Astrocyte (in vitro differentiated cells and primary cell): ENCODE measurements around the gene GBF1. TPM values are rescaled to one million over a fixed set of nuclear protein-coding genes. Genes with fewer than 3 reads are reported as not detected.

Experiments used
- DNase-seq: peaks from one replicate; pipeline ENCODE4 v3.0.0-alpha.2; 2010; ENCODE audit warnings: low read depth
- FAIRE-seq: peaks from 2 replicates; lab custom pipeline; 2011; peaks lifted over from hg19 to GRCh38; lab: Jason Lieb, UNC
- H2AFZ ChIP-seq: 2 replicates; pipeline ENCODE4 v1.6.0; 2012; ENCODE audit warnings: low read depth, low read length, inconsistent platforms
- H3K27ac ChIP-seq: 2 replicates; pipeline ENCODE4 v1.5.1; 2011; ENCODE audit warnings: low read depth, low read length, inconsistent platforms
- H3K27me3 ChIP-seq: 2 replicates; pipeline ENCODE4 v1.6.0; 2011; ENCODE audit warnings: low read length, inconsistent platforms; ENCODE audit not compliant: insufficient read depth
- H3K36me3 ChIP-seq: 2 replicates; pipeline ENCODE4 v1.5.1; 2011; ENCODE audit warnings: low read length, inconsistent platforms; ENCODE audit not compliant: insufficient read depth
- H3K4me1 ChIP-seq: 2 replicates; pipeline ENCODE4 v1.5.1; 2011; ENCODE audit warnings: low read length, inconsistent platforms; ENCODE audit not compliant: insufficient read depth
- H3K4me2 ChIP-seq: 2 replicates; pipeline ENCODE4 v1.6.0; 2012; ENCODE audit warnings: low read length, inconsistent platforms
- H3K4me3 ChIP-seq: 2 replicates; pipeline ENCODE4 v1.5.1; 2011; ENCODE audit warnings: low read depth, mild to moderate bottlenecking, low read length, inconsistent platforms; ENCODE audit not compliant: insufficient read depth
- H3K79me2 ChIP-seq: 2 replicates; pipeline ENCODE4 v1.6.0; 2012; ENCODE audit warnings: mild to moderate bottlenecking, low read length, inconsistent platforms; ENCODE audit not compliant: insufficient read depth
- H3K9ac ChIP-seq: 2 replicates; pipeline ENCODE4 v1.6.0; 2012; ENCODE audit warnings: mild to moderate bottlenecking, low read length, inconsistent platforms
- H3K9me3 ChIP-seq: 2 replicates; pipeline ENCODE4 v1.5.1; 2012; ENCODE audit warnings: low read depth, mild to moderate bottlenecking, low read length, inconsistent platforms; ENCODE audit not compliant: insufficient read depth
- H4K20me1 ChIP-seq: 2 replicates; pipeline ENCODE4 v1.6.0; 2012; ENCODE audit warnings: low read length, inconsistent platforms; ENCODE audit not compliant: insufficient read depth
- H3K27ac Mint-ChIP-seq: one replicate; pipeline ENCODE4 v1.8.0; 2021; ENCODE audit warnings: mild to moderate bottlenecking, mixed read lengths; ENCODE audit not compliant: unreplicated experiment
- H3K27me3 Mint-ChIP-seq: one replicate; pipeline ENCODE4 v1.8.0; 2021; ENCODE audit warnings: low read depth, mixed read lengths; ENCODE audit not compliant: unreplicated experiment
- H3K36me3 Mint-ChIP-seq: one replicate; pipeline ENCODE4 v1.8.0; 2021; ENCODE audit warnings: low read depth, mixed read lengths; ENCODE audit not compliant: unreplicated experiment
- H3K4me1 Mint-ChIP-seq: one replicate; pipeline ENCODE4 v1.8.0; 2021; ENCODE audit warnings: low read depth, mixed read lengths; ENCODE audit not compliant: unreplicated experiment
- H3K4me3 Mint-ChIP-seq: one replicate; pipeline ENCODE4 v1.8.0; 2021; ENCODE audit warnings: mild to moderate bottlenecking, moderate library complexity, mixed read lengths; ENCODE audit not compliant: unreplicated experiment
- H3K9me3 Mint-ChIP-seq: one replicate; pipeline ENCODE4 v1.8.0; 2021; ENCODE audit warnings: mild to moderate bottlenecking, mixed read lengths; ENCODE audit not compliant: unreplicated experiment
- CTCF ChIP-seq: IDR thresholded peaks from 2 replicates; pipeline ENCODE4 v1.5.1; 2011; ENCODE audit warnings: low read depth, mild to moderate bottlenecking, inconsistent platforms, low read length, moderate library complexity; ENCODE audit not compliant: insufficient read depth
- EZH2 ChIP-seq: IDR thresholded peaks from 2 replicates; pipeline ENCODE4 v1.6.1; 2012; ENCODE audit warnings: mild to moderate bottlenecking, low read length, inconsistent platforms; ENCODE audit not compliant: insufficient read depth
- total RNA-seq: library from RNA; stranded (reverse); gene quantifications from 2 replicates; pipeline ENCODE4 v1.2.1, GENCODE V29; 2021

The GBF1 gene
- total RNA-seq, 1 donor from 2014 or later: 72.8 TPM

GRCh38 chr10:102309916-102310315 lies 64.6 kb downstream of the GBF1 start:
- Mint-ChIP-seq H3K27ac (peak overlapping the region; percentile 70), H3K4me1 (peaks cover 50% of the 10 kb centered on the region), H3K36me3 (peaks cover 3% of the 10 kb centered on the region), H3K4me3 (no peak overlapping the region), H3K9me3 (no peaks in the 10 kb centered on the region), H3K27me3 (no peaks in the 10 kb centered on the region)
- Histone ChIP-seq H3K36me3 (no peaks in the 10 kb centered on the region), H3K4me3 (peak overlapping the region; percentile 11), H3K4me1 (peaks cover 45% of the 10 kb centered on the region), H3K9ac (peak overlapping the region; percentile 26), H3K27ac (peak overlapping the region; percentile 71), H3K9me3 (no peaks in the 10 kb centered on the region), H3K4me2 (peak overlapping the region; percentile 71), H2AFZ (no peak overlapping the region), H3K79me2 (peaks cover 86% of the 10 kb centered on the region), H3K27me3 (no peaks in the 10 kb centered on the region), H4K20me1 (peaks cover 88% of the 10 kb centered on the region)
- DNase-seq (no peak), FAIRE-seq (no peak)
- TF ChIP-seq CTCF: no peak
- no peak for TF ChIP-seq EZH2

- peak overlapping the region; percentile 75 for H3K27ac Mint-ChIP-seq
- Histone ChIP-seq H2AFZ (no peak overlapping the region), H3K27me3 (no peaks in the 10 kb centered on the region), H3K36me3 (no peaks in the 10 kb centered on the region), H3K9me3 (no peaks in the 10 kb centered on the region), H4K20me1 (peaks cover 90% of the 10 kb centered on the region), H3K4me3 (peak overlapping the region; percentile 11), H3K4me1 (peaks cover 45% of the 10 kb centered on the region), H3K9ac (peak overlapping the region; percentile 26), H3K79me2 (peaks cover 86% of the 10 kb centered on the region), H3K27ac (peak overlapping the region; percentile 71), H3K4me2 (peak overlapping the region; percentile 71)
- TF ChIP-seq EZH2 (no peak), CTCF (no peak)
- peak; percentile 79 for DNase-seq
- no peaks in the 10 kb centered on the region for H3K9me3 Mint-ChIP-seq
- H3K27me3 Mint-ChIP-seq: no peaks in the 10 kb centered on the region
- H3K36me3 Mint-ChIP-seq: peaks cover 3% of the 10 kb centered on the region
- peaks cover 51% of the 10 kb centered on the region for H3K4me1 Mint-ChIP-seq
- H3K4me3 Mint-ChIP-seq: no peak overlapping the region
- no peak for FAIRE-seq
Measured at GRCh38 chr10:102310361-102311024, 65.2 kb downstream of the GBF1 start.

GRCh38 chr10:102311025-102311420 lies 65.7 kb downstream of the GBF1 start:
- H3K36me3 ChIP-seq: no peaks in the 10 kb centered on the region
- H3K9ac ChIP-seq: peak overlapping the region; percentile 26
- DNase-seq (no peak), FAIRE-seq (no peak)
- Mint-ChIP-seq H3K9me3 (no peaks in the 10 kb centered on the region), H3K4me3 (no peak overlapping the region), H3K27me3 (no peaks in the 10 kb centered on the region), H3K36me3 (peaks cover 3% of the 10 kb centered on the region), H3K4me1 (peaks cover 51% of the 10 kb centered on the region), H3K27ac (peak overlapping the region; percentile 75)
- peaks cover 45% of the 10 kb centered on the region for H3K4me1 ChIP-seq
- H3K4me2 ChIP-seq: peak overlapping the region; percentile 71
- TF ChIP-seq CTCF (no peak), EZH2 (no peak)
- H3K79me2 ChIP-seq: peaks cover 84% of the 10 kb centered on the region
- no peaks in the 10 kb centered on the region for H3K27me3 ChIP-seq
- peaks cover 87% of the 10 kb centered on the region for H4K20me1 ChIP-seq
- H3K27ac ChIP-seq: peak overlapping the region; percentile 71
- H3K9me3 ChIP-seq: no peaks in the 10 kb centered on the region
- H3K4me3 ChIP-seq: no peak overlapping the region
- H2AFZ ChIP-seq: no peak overlapping the region
